ENCODE measurements around the gene SLC17A8. TPM values are rescaled to one million over a fixed set of nuclear protein-coding genes. Genes with fewer than 3 reads are reported as not detected.

SLC17A8 gene
- total RNA-seq, 1 experiment from 2014 or later, result not detected

DNA sequence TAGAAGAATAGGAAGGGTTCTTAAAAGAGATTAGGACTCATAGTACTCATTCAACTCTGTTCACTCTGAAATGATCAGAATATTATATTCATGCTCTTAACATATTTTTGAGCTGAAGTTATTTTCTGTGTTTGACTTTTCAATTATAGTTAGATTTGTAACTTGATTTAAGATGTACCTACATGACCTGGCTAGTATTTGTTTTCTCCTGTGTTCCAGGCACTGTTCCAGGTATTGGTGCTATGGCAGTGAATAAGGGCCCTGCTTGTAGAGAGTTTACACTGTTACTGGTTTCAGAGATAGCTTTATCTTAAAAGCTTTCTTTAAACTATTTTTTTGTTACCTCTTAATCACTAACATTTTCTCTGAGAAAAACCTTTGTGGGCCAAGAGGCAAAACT, 19.1 kb upstream of the SLC17A8 start:
- no peaks in the 10 kb centered on the region for H3K27me3 ChIP-seq (ENCODE audit: insufficient read depth, low read length)
- H3K79me2 ChIP-seq (ENCODE audit: insufficient read depth, low read length), result no peaks in the 10 kb centered on the region
- no peak overlapping the region for H3K27ac ChIP-seq (ENCODE audit: insufficient read length, low read depth, low read length)
- H4K5ac ChIP-seq (ENCODE audit: insufficient read length, low read depth, low read length), result no peak overlapping the region
- no peaks in the 10 kb centered on the region for H3K79me1 ChIP-seq (ENCODE audit: insufficient read depth, low read depth, low read length, poor library complexity, severe bottlenecking)
- H2AFZ ChIP-seq (ENCODE audit: low read length), result no peak overlapping the region
- no peak for DNase-seq
- no peak overlapping the region for H3K18ac ChIP-seq (ENCODE audit: insufficient read length, low read depth, low read length)
- H2BK120ac ChIP-seq (ENCODE audit: low read depth, low read length, poor library complexity, severe bottlenecking), result no peak overlapping the region
- no peak overlapping the region for H3K9ac ChIP-seq (ENCODE audit: extremely low read depth, insufficient read length, low read length)
- Mint-ChIP-seq H3K36me3 (ENCODE audit: insufficient read depth in 1 of 3, low read depth in 3 of 3) (peaks cover 10 to 42% (median 30%) of the 10 kb centered on the region in 3 experiments; a peak in 6 of 7 replicates), H3K4me1 (peaks cover 6 to 8% of the 10 kb centered on the region in 2 experiments; a peak in 3 of 4 replicates), H3K27me3 (ENCODE audit: low read depth) (no peaks in the 10 kb centered on the region), H3K9me3 (no peaks in the 10 kb centered on the region), H3K4me3 (no peak overlapping the region), H3K27ac (no peak overlapping the region)
- no peaks in the 10 kb centered on the region for H4K20me1 ChIP-seq (ENCODE audit: control insufficient read depth, insufficient read depth, insufficient read length)
- no peak overlapping the region for H3T11ph ChIP-seq (ENCODE audit: low read length)
- TF ChIP-seq, protein P1, sequence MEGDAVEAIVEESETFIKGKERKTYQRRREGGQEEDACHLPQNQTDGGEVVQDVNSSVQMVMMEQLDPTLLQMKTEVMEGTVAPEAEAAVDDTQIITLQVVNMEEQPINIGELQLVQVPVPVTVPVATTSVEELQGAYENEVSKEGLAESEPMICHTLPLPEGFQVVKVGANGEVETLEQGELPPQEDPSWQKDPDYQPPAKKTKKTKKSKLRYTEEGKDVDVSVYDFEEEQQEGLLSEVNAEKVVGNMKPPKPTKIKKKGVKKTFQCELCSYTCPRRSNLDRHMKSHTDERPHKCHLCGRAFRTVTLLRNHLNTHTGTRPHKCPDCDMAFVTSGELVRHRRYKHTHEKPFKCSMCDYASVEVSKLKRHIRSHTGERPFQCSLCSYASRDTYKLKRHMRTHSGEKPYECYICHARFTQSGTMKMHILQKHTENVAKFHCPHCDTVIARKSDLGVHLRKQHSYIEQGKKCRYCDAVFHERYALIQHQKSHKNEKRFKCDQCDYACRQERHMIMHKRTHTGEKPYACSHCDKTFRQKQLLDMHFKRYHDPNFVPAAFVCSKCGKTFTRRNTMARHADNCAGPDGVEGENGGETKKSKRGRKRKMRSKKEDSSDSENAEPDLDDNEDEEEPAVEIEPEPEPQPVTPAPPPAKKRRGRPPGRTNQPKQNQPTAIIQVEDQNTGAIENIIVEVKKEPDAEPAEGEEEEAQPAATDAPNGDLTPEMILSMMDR (conservative IDR thresholded peaks at IDR 0.05), result no peak
- H2BK5ac ChIP-seq (ENCODE audit: insufficient read length, low read length), result no peak overlapping the region
- no peaks in the 10 kb centered on the region for H3K23me2 ChIP-seq (ENCODE audit: insufficient read length, low read depth, low read length, poor library complexity, severe bottlenecking)
- H3K9me3 ChIP-seq (ENCODE audit: control insufficient read depth, low read depth, low read length), result no peaks in the 10 kb centered on the region
- H3K4ac ChIP-seq (ENCODE audit: low read depth, low read length), result no peak overlapping the region
- no peak overlapping the region for H3K14ac ChIP-seq (ENCODE audit: insufficient read depth, low read length)
- no peak overlapping the region for H4K8ac ChIP-seq (replicated peaks; ENCODE audit: insufficient read length, low read depth, low read length)
- H3K4me1 ChIP-seq (ENCODE audit: insufficient read depth, low read length), result no peaks in the 10 kb centered on the region
- H3K23ac ChIP-seq (ENCODE audit: insufficient read length, low read depth, low read length), result no peak overlapping the region
- H2AK5ac ChIP-seq (ENCODE audit: insufficient read length, low read length), result no peak overlapping the region
- H4K91ac ChIP-seq (ENCODE audit: insufficient read length, low read depth, low read length), result no peak overlapping the region
- no peak overlapping the region for H2BK15ac ChIP-seq (ENCODE audit: low read depth, low read length)
- H2BK12ac ChIP-seq (ENCODE audit: insufficient read length, low read depth, low read length), result no peak overlapping the region
- no peak overlapping the region for H3K56ac ChIP-seq (ENCODE audit: insufficient read length, low read depth, low read length)
- H3K4me2 ChIP-seq (ENCODE audit: insufficient read depth, insufficient read length, low read length), result no peak overlapping the region
- no peak overlapping the region for H2BK20ac ChIP-seq (ENCODE audit: low read depth, low read length, poor library complexity, severe bottlenecking)
